Transverse colon (tissue), 4 donors: ENCODE results near the gene DDX42. TPM values are rescaled to one million over a fixed set of nuclear protein-coding genes. Genes with fewer than 3 reads are reported as not detected.

Experiments used
- DNase-seq: peaks from one replicate; pipeline ENCODE4 v3.0.0-alpha.2; 2019
- H3K27ac ChIP-seq, 4 donors: fragments of 200-600 bp; sonication (generic); 2 replicates each; pipeline ENCODE4 v1.5.1; 2016 to 2018; ENCODE audit warnings: inconsistent platforms in 4 of 4
- H3K27me3 ChIP-seq: fragments of 200-600 bp; sonication (generic); 2 replicates; pipeline ENCODE4 v1.5.1; 2017; ENCODE audit warnings: inconsistent platforms
- H3K36me3 ChIP-seq, 4 donors: fragments of 200-600 bp; sonication (generic); 2 replicates each; pipeline ENCODE4 v1.5.1; 2017 to 2019; ENCODE audit warnings: inconsistent platforms in 4 of 4
- H3K4me1 ChIP-seq, 4 donors: fragments of 200-600 bp; sonication (generic); 2 replicates each; pipeline ENCODE4 v1.5.1; 2017 to 2020; ENCODE audit warnings: inconsistent platforms in 4 of 4
- H3K4me3 ChIP-seq, 4 donors: fragments of 200-600 bp; sonication (generic); 1 replicate in 1 of 4; 2 replicates in 3 of 4; pipeline versions ENCODE4 v1.5.1 to v1.6.1; 2017 to 2019; ENCODE audit warnings: inconsistent platforms in 4 of 4
- H3K9me3 ChIP-seq, 2 donors: fragments of 200-600 bp; sonication (generic); 2 replicates each; pipeline ENCODE4 v1.5.1; 2017 to 2019; ENCODE audit warnings: inconsistent platforms in 2 of 2
- CTCF ChIP-seq, 5 experiments: fragments of 200-600 bp in 3 of 5; fragments of 450-650 bp in 2 of 5; sonication (generic) in 3 of 5; IDR thresholded peaks; 1 replicate in 2 of 5; 2 replicates in 3 of 5; pipeline ENCODE4 v1.5.1; 2016 to 2017; ENCODE audit warnings: antibody characterized with exemption in 5 of 5, inconsistent platforms in 3 of 5, mild to moderate bottlenecking in 2 of 5, moderate library complexity in 1 of 5
- EP300 ChIP-seq: sonication (generic); formaldehyde crosslinking; IDR thresholded peaks from one replicate; pipeline ENCODE4 v1.6.1; 2017; ENCODE audit warnings: antibody characterized with exemption, low read depth
- POLR2A ChIP-seq: fragments of 450-650 bp; IDR thresholded peaks from one replicate; pipeline ENCODE4 v1.6.1; 2016; ENCODE audit warnings: antibody characterized with exemption, mild to moderate bottlenecking, moderate library complexity
- POLR2AphosphoS5 ChIP-seq, 3 donors: sonication (generic); formaldehyde crosslinking; IDR thresholded peaks; one replicate each; pipeline ENCODE4 v1.6.1; 2016; ENCODE audit warnings: antibody characterized with exemption in 3 of 3
- WGBS, 2 donors: methylation state at CpG; one replicate each; pipeline ENCODE4 v1.1.5; 2018; ENCODE audit warnings: low coverage in 1 of 2; 5-methylcytosine and 5-hydroxymethylcytosine counted together
- in situ Hi-C, 4 donors: fragments of 200-750 bp; cut with MboI; loops; one replicate each; pipeline versions ENCODE4 v1.15.0 to v1.15.1; 2017; ENCODE audit warnings: low sequenced_read_pairs in 3 of 4, low pct_ligation_motif_present in 1 of 4, low pct_unique_long_range_greater_than_20kb in 1 of 4
- intact Hi-C: fragments of 100-400 bp; cut with DNase I; formaldehyde crosslinking; loops from one replicate; pipeline ENCODE4 v1.15.1; 2023; ENCODE audit warnings: low total_unique reads
- total RNA-seq, 4 donors: library from RNA; depleted of rRNA; stranded (reverse); fragments of >200 nt; gene quantifications; one replicate each; pipeline ENCODE4 v1.1.0, GENCODE V29; 2016

DDX42 gene
- total RNA-seq, 4 donors from 2014 or later = 71.8 to 129 (median 99.4) TPM

- H3K27ac ChIP-seq = no peak overlapping the region
- intact Hi-C loops (no loop called here), in situ Hi-C loops (no loop called here)
- H3K27me3 ChIP-seq = no peaks in the 10 kb centered on the region
- H3K9me3 ChIP-seq = no peaks in the 10 kb centered on the region
- no peak for DNase-seq
- WGBS, 2 donors = 75% methylated on average over 8 of the region's 8 CpGs; no CpG with 5 or more reads in 1 of the 2 donors
- peaks cover 8 to 31% (median 18%) of the 10 kb centered on the region in 4 donors for H3K4me1 ChIP-seq
- H3K36me3 ChIP-seq = peaks cover 0 to 60% (median 26%) of the 10 kb centered on the region in 4 donors
- TF ChIP-seq POLR2A = no peak
- TF ChIP-seq CTCF (IDR thresholded peaks at IDR 0.05) = no peak
- no peak for TF ChIP-seq POLR2AphosphoS5 (IDR thresholded peaks at IDR 0.05)
- TF ChIP-seq EP300 = no peak
- no peak overlapping the region for H3K4me3 ChIP-seq
Measured at GRCh38 chr17:63831505-63831904, 57.5 kb downstream of the DDX42 start.

DNA sequence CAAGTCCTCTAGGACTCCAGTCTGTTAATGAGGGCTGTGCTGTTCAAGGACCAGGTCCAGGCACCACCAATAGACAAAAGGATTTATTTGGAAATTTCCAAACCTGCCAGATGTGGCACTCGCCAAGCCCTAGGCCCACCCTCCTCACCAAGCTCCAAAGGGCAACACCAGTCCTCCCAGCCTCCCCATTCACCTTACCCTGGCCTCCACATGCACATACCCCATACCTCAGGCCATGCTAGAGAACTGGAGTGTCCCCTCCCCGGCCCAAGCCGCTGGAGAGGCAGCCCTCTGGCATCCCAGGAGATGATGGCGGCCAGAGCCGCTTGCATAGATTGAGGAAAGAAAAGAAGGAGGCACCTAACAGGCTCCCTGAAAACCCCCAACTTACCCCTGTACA lies 58.0 kb downstream of the DDX42 start:
- WGBS, 2 donors = 78% methylated on average over 5 of the region's 5 CpGs; no CpG with 5 or more reads in 1 of the 2 donors
- Histone ChIP-seq H3K4me1 (peaks cover 8 to 33% (median 17%) of the 10 kb centered on the region in 4 donors), H3K36me3 (peaks cover 0 to 62% (median 29%) of the 10 kb centered on the region in 4 donors), H3K4me3 (no peak overlapping the region), H3K9me3 (no peaks in the 10 kb centered on the region), H3K27ac (no peak overlapping the region), H3K27me3 (no peaks in the 10 kb centered on the region)
- no peak for DNase-seq
- intact Hi-C loops (no loop called here), in situ Hi-C loops (no loop called here)
- no peak for TF ChIP-seq POLR2AphosphoS5 (IDR thresholded peaks at IDR 0.05)
- TF ChIP-seq CTCF (IDR thresholded peaks at IDR 0.05) = no peak
- TF ChIP-seq EP300 = no peak
- no peak for TF ChIP-seq POLR2A

DNA sequence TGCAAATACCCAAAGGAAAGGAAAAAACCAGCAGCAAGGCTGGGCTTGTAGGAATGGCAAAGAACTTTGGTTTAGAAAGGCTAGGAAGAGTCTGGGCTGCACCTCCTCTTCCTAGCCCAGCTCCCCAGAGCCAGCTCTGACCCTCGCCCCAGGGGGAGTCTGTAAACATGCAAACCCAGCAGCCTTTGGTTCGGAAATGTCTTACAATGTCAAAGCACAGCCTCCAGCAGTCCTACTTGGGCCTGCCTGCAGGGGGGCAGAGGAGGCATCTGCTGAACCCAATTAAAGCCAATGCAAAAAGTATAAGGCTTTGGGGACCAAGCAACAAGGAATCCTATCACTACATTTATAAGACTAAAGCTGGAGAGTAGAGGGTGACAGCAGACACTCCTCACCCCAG lies 58.5 kb downstream of the DDX42 start:
- TF ChIP-seq POLR2AphosphoS5 (IDR thresholded peaks at IDR 0.05) (no peak), EP300 (no peak), CTCF (IDR thresholded peaks at IDR 0.05) (no peak), POLR2A (no peak)
- Histone ChIP-seq H3K27me3 (no peaks in the 10 kb centered on the region), H3K9me3 (no peaks in the 10 kb centered on the region), H3K4me1 (peaks cover 8 to 37% (median 20%) of the 10 kb centered on the region in 4 donors), H3K27ac (no peak overlapping the region), H3K36me3 (peaks cover 0 to 62% (median 29%) of the 10 kb centered on the region in 4 donors), H3K4me3 (no peak overlapping the region)
- DNase-seq = no peak
- in situ Hi-C loops (no loop called here), intact Hi-C loops (no loop called here)
- 76% methylated on average over 2 of the region's 2 CpGs; no CpG with 5 or more reads in 1 of the 2 donors for WGBS, 2 donors

- in situ Hi-C loops (no loop called here), intact Hi-C loops (no loop called here)
- Histone ChIP-seq H3K4me1 (peaks cover 13 to 41% (median 22%) of the 10 kb centered on the region in 4 donors), H3K36me3 (peaks cover 0 to 62% (median 29%) of the 10 kb centered on the region in 4 donors), H3K27ac (no peak overlapping the region), H3K27me3 (no peaks in the 10 kb centered on the region), H3K4me3 (no peak overlapping the region), H3K9me3 (no peaks in the 10 kb centered on the region)
- TF ChIP-seq POLR2A = no peak
- TF ChIP-seq EP300 = no peak
- TF ChIP-seq POLR2AphosphoS5 (IDR thresholded peaks at IDR 0.05) = no peak
- TF ChIP-seq CTCF (IDR thresholded peaks at IDR 0.05) = no peak
- WGBS, 2 donors = 84 to 88% methylated on average over 3 to 14 of the region's 14 CpGs
- DNase-seq = no peak
Measured at GRCh38 chr17:63833026-63833740, 59.2 kb downstream of the DDX42 start.
